ENCODE data around the gene GRAMD1B.

Gene GRAMD1B

DNA sequence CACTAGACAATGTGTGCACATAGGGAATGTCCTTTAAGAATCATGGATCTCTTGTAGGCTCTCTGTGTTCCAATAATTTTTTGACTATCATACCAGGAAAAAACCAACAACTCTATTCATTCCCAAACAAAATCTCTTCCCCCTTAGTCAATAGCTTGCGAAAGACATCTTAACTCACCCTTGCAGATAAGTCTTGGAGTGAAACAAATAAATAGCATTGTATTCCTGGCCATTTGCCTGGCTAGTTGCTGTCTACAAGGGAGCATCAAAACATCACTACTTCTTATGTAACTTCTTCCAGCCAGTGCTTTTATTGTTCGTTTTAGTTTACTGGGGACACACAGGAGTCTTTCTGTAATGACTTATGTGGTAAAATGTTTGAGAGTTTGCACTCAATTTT is 194.9 kb downstream of the GRAMD1B start:
- TF ChIP-seq CTCF (IDR thresholded peaks at IDR 0.05): no peak
- H3K27ac ChIP-seq: no peak overlapping the region
- H3K36me3 ChIP-seq: peaks cover 74% of the 10 kb centered on the region
- no peaks in the 10 kb centered on the region for H3K9me3 ChIP-seq
- H3K4me1 ChIP-seq (ENCODE audit: control insufficient read depth in 1 of 2, insufficient read depth in 1 of 2, low read depth in 1 of 2, low read length in 1 of 2): no peaks in the 10 kb centered on the region
- no peak overlapping the region for H3K4me3 ChIP-seq (ENCODE audit: low read depth in 1 of 2, low read length in 1 of 2)
- no peaks in the 10 kb centered on the region for H3K27me3 ChIP-seq

DNA sequence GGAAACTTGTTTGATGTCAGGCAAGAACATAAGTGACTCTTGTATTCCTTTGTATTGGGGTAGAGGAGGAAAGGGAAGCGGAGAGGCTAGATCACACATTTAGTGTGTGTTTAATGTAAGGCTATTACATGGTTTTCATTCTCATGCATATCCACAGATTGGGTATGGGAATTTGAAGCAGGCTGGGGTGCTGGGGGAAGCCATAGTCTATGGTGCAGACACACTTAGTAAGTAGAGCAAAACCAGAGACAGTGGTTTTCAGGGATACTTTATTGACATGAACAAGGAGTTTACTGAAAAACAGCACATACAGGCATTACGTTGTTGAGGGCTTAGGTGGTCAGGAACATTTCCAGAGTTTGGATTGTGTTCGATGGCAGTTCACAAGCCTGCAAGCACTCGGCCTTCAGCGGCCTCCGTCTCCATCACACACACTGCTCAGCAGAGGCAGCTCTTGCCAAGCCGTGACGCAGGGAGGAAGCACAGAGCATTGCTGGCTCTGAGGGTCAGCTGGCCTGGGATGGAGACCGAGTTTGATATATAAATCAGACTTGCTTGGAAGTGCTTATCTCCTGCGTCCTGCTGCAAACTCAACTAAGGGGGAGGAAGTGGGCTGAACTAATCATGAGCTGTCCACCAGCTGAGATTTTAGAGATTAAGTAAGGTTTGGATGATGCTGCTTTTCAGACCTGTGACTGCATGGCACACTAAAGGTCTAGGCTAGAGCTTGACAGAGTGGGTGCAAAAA is 199.0 kb downstream of the GRAMD1B start:
- no peak overlapping the region for H3K4me3 ChIP-seq (ENCODE audit: low read depth in 1 of 2, low read length in 1 of 2)
- H3K36me3 ChIP-seq: peaks cover 38% of the 10 kb centered on the region
- peaks cover 28% of the 10 kb centered on the region for H3K27me3 ChIP-seq
- no peak for TF ChIP-seq CTCF (IDR thresholded peaks at IDR 0.05)
- H3K27ac ChIP-seq: no peak overlapping the region
- H3K9me3 ChIP-seq: no peaks in the 10 kb centered on the region
- H3K4me1 ChIP-seq (ENCODE audit: control insufficient read depth in 1 of 2, insufficient read depth in 1 of 2, low read depth in 1 of 2, low read length in 1 of 2): no peaks in the 10 kb centered on the region

DNA sequence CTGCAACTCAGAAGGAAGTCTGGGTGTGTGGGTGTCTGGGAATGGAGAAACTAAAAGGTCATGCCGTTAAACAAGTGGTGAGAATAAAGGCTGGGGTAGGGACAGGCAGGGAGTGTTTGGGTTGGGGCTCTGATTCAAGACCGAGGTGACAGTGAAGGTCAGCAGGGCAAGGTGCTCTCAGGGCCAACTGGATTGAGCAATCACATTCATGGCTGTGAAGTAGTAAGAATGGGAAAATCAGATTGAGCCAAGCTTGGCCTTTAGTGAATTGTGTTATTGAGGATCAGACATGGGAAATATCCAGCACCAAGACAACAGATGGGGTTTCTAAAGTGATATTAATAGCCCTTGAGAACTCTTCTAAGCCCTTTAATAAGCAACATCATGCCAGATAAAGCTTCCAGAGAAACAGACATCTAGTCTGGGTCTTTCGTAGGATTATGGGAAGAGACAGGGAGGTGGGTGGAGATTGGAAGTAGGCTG is 200.1 kb downstream of the GRAMD1B start:
- peaks cover 39% of the 10 kb centered on the region for H3K27me3 ChIP-seq
- peaks cover 28% of the 10 kb centered on the region for H3K36me3 ChIP-seq
- no peak overlapping the region for H3K27ac ChIP-seq
- H3K4me3 ChIP-seq (ENCODE audit: low read depth in 1 of 2, low read length in 1 of 2): no peak overlapping the region
- no peak for TF ChIP-seq CTCF (IDR thresholded peaks at IDR 0.05)
- H3K9me3 ChIP-seq: no peaks in the 10 kb centered on the region
- no peaks in the 10 kb centered on the region for H3K4me1 ChIP-seq (ENCODE audit: control insufficient read depth in 1 of 2, insufficient read depth in 1 of 2, low read depth in 1 of 2, low read length in 1 of 2)

GRCh38 chr11:123640029-123640428 is 210.0 kb downstream of the GRAMD1B start:
- Histone ChIP-seq H3K4me3 (ENCODE audit: low read depth in 1 of 2, low read length in 1 of 2) (no peak overlapping the region), H3K9me3 (no peaks in the 10 kb centered on the region), H3K27me3 (peaks cover 29% of the 10 kb centered on the region), H3K27ac (no peak overlapping the region), H3K4me1 (ENCODE audit: control insufficient read depth in 1 of 2, insufficient read depth in 1 of 2, low read depth in 1 of 2, low read length in 1 of 2) (no peaks in the 10 kb centered on the region), H3K36me3 (no peaks in the 10 kb centered on the region)
- no peak for TF ChIP-seq CTCF (IDR thresholded peaks at IDR 0.05)

- no peaks in the 10 kb centered on the region for H3K36me3 ChIP-seq
- H3K9me3 ChIP-seq: no peaks in the 10 kb centered on the region
- H3K27me3 ChIP-seq: peaks cover 30% of the 10 kb centered on the region
- TF ChIP-seq CTCF (IDR thresholded peaks at IDR 0.05): no peak
- H3K27ac ChIP-seq: no peak overlapping the region
- no peak overlapping the region for H3K4me3 ChIP-seq (ENCODE audit: low read depth in 1 of 2, low read length in 1 of 2)
- H3K4me1 ChIP-seq (ENCODE audit: control insufficient read depth in 1 of 2, insufficient read depth in 1 of 2, low read depth in 1 of 2, low read length in 1 of 2): no peaks in the 10 kb centered on the region
Observed at GRCh38 chr11:123640677-123641494, 210.8 kb downstream of the GRAMD1B start.

Data from neutrophil (primary cell).